OCI-LY1 (cell line): ENCODE results near the gene DPP6.

ENCODE experiments used
- EZH2 ChIP-seq: fragments of 200-600 bp; sonication (generic), shearing (Covaris generic); IDR thresholded peaks from 2 replicates; pipeline ENCODE4 v1.8.0; 2017; ENCODE audit warnings: borderline replicate concordance, mixed run types, mild to moderate bottlenecking, antibody characterized with exemption, low read length, moderate library complexity, mixed read lengths
- TF ChIP-seq, protein P1 (sequence below): fragments of 200-600 bp; sonication (generic), shearing (Covaris generic); IDR thresholded peaks from 2 replicates; pipeline ENCODE4 v1.5.1; 2017; ENCODE audit warnings: mild to moderate bottlenecking, antibody characterized with exemption, low read length, moderate library complexity, mixed read lengths

DNA sequence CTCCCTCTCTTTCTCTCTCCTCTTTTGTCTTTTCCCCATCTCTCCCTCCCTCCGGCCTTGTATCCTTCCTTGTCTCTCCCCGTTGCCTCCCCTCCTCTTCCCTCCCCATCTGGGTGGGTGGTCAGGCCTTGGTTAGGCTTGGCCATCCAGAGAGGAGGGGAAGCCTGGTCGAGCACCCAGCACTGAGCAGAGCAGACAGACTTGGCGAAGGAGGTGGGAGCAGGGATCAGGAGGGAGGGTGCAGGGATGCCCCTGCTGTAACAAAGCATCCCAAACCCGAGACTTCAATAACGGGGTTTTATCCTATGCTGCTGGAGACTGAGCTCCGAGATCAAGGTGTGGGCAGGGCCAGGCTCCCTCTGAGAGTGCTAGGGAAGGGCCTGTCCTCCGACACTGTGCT lies 853.4 kb downstream of the DPP6 start:
- TF ChIP-seq, protein P1, sequence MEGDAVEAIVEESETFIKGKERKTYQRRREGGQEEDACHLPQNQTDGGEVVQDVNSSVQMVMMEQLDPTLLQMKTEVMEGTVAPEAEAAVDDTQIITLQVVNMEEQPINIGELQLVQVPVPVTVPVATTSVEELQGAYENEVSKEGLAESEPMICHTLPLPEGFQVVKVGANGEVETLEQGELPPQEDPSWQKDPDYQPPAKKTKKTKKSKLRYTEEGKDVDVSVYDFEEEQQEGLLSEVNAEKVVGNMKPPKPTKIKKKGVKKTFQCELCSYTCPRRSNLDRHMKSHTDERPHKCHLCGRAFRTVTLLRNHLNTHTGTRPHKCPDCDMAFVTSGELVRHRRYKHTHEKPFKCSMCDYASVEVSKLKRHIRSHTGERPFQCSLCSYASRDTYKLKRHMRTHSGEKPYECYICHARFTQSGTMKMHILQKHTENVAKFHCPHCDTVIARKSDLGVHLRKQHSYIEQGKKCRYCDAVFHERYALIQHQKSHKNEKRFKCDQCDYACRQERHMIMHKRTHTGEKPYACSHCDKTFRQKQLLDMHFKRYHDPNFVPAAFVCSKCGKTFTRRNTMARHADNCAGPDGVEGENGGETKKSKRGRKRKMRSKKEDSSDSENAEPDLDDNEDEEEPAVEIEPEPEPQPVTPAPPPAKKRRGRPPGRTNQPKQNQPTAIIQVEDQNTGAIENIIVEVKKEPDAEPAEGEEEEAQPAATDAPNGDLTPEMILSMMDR = no peak
- no peak for TF ChIP-seq EZH2
